K562 (cell line): Measurements from ENCODE around the gene SAPCD1. TPM values are rescaled to one million over a fixed set of nuclear protein-coding genes. Genes with fewer than 3 reads are reported as not detected.

Experiments
- ARID3B ChIP-seq: fragments of 250-450 bp; sonication (Bioruptor Pico); IDR thresholded peaks from 2 replicates; pipeline ENCODE4 v1.4.0; 2020; ENCODE audit warnings: borderline replicate concordance
- ATF4 ChIP-seq: fragments of 450-650 bp; formaldehyde crosslinking; IDR thresholded peaks from 2 replicates; pipeline ENCODE4 v1.4.0; 2022; ENCODE audit warnings: mild to moderate bottlenecking, moderate library complexity
- CCAR2 ChIP-seq: fragments of 200-400 bp; formaldehyde crosslinking; IDR thresholded peaks from 2 replicates; pipeline ENCODE4 v1.6.1; 2017; ENCODE audit warnings: mild to moderate bottlenecking, low read depth, low read length
- CEBPZ ChIP-seq: fragments of 150-350 bp; IDR thresholded peaks from 2 replicates; pipeline ENCODE4 v1.6.1; 2014; ENCODE audit warnings: low read depth, mild to moderate bottlenecking, low read length, borderline replicate concordance
- ETS2 ChIP-seq: IDR thresholded peaks from 2 replicates; pipeline ENCODE4 v1.6.1; 2016; ENCODE audit warnings: borderline replicate concordance, missing genetic modification characterization, mild to moderate bottlenecking, moderate library complexity, missing compliant biosample characterization; ENCODE audit not compliant: poor library complexity, severe bottlenecking
- OTX1 ChIP-seq: fragments of 450-650 bp; formaldehyde crosslinking; IDR thresholded peaks from 2 replicates; pipeline ENCODE4 v1.4.0; 2022; ENCODE audit warnings: mild to moderate bottlenecking
- PCBP2 ChIP-seq: fragments of 200-400 bp; formaldehyde crosslinking; IDR thresholded peaks from 2 replicates; pipeline ENCODE4 v1.6.1; 2018; ENCODE audit warnings: low read length, low read depth, mild to moderate bottlenecking, moderate library complexity; ENCODE audit not compliant: poor library complexity, severe bottlenecking
- TAF1 ChIP-seq: IDR thresholded peaks from 2 replicates; pipeline ENCODE4 v1.6.1; 2011; ENCODE audit warnings: mild to moderate bottlenecking, low read length, moderate library complexity; ENCODE audit not compliant: insufficient read depth, control insufficient read depth, severe bottlenecking; ENCODE audit errors: extremely low read depth
- ZBTB26 ChIP-seq: fragments of 450-650 bp; formaldehyde crosslinking; IDR thresholded peaks from 2 replicates; pipeline ENCODE4 v1.4.0; 2022; ENCODE audit warnings: missing genetic modification characterization
- ZNF23 ChIP-seq: fragments of 250-450 bp; sonication (Bioruptor Pico); IDR thresholded peaks from 2 replicates; pipeline ENCODE4 v1.4.0; 2020; ENCODE audit warnings: mild to moderate bottlenecking
- ZNF655 ChIP-seq: fragments of 250-450 bp; sonication (Bioruptor Pico); IDR thresholded peaks from 2 replicates; pipeline ENCODE4 v1.5.0; 2021
- ZNF740 ChIP-seq, 3 experiments: fragments of 200-800 bp in 1 of 3; sonication (Bioruptor generic) in 1 of 3; sonication (generic) in 1 of 3; formaldehyde crosslinking in 1 of 3; IDR thresholded peaks; 2 replicates each; pipeline versions ENCODE4 v1.6.1 to v1.8.0; 2016 to 2022; ENCODE audit warnings: mild to moderate bottlenecking in 2 of 3, missing compliant biosample characterization in 2 of 3, missing genetic modification characterization in 2 of 3, missing genetic modification reagents in 1 of 3
- polyA plus RNA-seq, 8 experiments: library from polyadenylated mRNA; depleted of rRNA in 4 of 8; stranded (reverse) in 5 of 8; unstranded in 3 of 8; fragments of >200 nt; fragmentation: Nextera tagmentation in 2 of 8; fragmentation: Illumina TruSeq in 1 of 8; extraction: Ambion mirVana in 2 of 8; extraction: Trizol in 1 of 8; gene quantifications; 2 replicates each; pipeline versions ENCODE4 v1.2.1 to v1.2.3, GENCODE V29; 2011 to 2014; ENCODE audit warnings: inconsistent platforms in 1 of 8, missing spikeins in 1 of 8
- total RNA-seq, 7 experiments: library from RNA; depleted of rRNA in 6 of 7; stranded (reverse); fragments of >200 nt in 6 of 7; fragmentation: Illumina TruSeq in 2 of 7; extraction: Trizol in 2 of 7; gene quantifications; 2 replicates each; pipeline versions ENCODE4 v1.2.1 to v1.2.3, GENCODE V29; 2011 to 2021; ENCODE audit warnings: low replicate concordance in 1 of 7
- TF ChIP-seq, protein P1 (sequence below): sonication (generic); formaldehyde crosslinking; IDR thresholded peaks from 2 replicates; pipeline ENCODE4 v1.8.1; 2023; ENCODE audit warnings: mild to moderate bottlenecking, missing genetic modification reagents, moderate library complexity

Gene SAPCD1
- total and polyA plus RNA-seq, 9 of the 15 experiments (the other 6 are each of a cell fraction or from before 2014, with no cell fraction given) = 2.6 to 30.2 (median 7.4) TPM

DNA sequence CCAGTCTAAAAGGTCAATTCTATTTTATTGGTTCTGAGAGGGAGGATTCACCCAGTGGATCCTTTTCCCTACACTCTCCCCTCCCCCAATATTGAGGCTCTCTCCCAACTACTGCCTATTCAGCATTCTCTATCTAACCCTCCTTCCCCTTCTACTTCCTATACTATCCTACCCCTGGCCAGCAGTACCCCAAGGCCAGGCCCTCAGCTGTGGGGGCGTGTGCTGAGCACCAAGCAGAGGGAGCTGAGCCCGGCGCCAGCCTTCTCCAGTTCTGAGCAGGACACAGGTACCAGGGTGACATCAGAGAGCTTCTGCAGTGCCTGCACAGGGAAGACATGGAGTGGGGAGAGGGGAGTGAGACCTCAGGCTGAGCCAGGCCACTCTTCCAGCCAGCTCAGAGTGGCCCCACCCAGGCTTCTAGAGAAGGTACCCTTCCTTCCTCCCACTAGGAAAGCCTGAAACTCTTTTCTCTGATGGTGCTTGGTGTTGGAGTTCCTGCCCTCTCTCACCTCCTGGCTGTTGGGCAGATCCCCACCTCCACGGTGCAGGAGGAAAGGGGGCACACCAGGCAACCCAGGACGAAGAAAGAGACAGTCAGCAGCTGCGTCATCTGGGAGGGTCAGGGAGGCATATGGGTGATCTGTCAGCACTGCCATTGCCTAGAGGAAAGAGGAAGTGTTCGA lies 35.3 kb upstream of the SAPCD1 start (continued):
- TF ChIP-seq ZNF655 (CRISPR knock-in tag) (no peak), ARID3B (CRISPR knock-in tag) (no peak), ZNF740 (CRISPR knock-in tag; IDR thresholded peaks at IDR 0.05) (no peak), ZNF740 (tag; IDR thresholded peaks at IDR 0.05) (no peak), CEBPZ (no peak), CCAR2 (no peak), PCBP2 (no peak), TAF1 (no peak), ATF4 (CRISPR knock-in tag) (peak; percentile 30; the same call in 1 of the 2 replicates), ZNF23 (CRISPR knock-in tag) (no peak), OTX1 (CRISPR knock-in tag) (peak; percentile 9; the same call in 1 of the 2 replicates), ZBTB26 (CRISPR knock-in tag) (no peak), ETS2 (tag) (no peak)
- TF ChIP-seq, protein P1, sequence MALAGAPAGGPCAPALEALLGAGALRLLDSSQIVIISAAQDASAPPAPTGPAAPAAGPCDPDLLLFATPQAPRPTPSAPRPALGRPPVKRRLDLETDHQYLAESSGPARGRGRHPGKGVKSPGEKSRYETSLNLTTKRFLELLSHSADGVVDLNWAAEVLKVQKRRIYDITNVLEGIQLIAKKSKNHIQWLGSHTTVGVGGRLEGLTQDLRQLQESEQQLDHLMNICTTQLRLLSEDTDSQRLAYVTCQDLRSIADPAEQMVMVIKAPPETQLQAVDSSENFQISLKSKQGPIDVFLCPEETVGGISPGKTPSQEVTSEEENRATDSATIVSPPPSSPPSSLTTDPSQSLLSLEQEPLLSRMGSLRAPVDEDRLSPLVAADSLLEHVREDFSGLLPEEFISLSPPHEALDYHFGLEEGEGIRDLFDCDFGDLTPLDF = 0 out of 2 replicates have a peak, but pooled peaks have one; percentile 25
